Transverse colon (tissue), 4 donors: ENCODE results near the gene RPE.

ENCODE experiments used
- EP300 ChIP-seq: sonication (generic); formaldehyde crosslinking; IDR thresholded peaks from one replicate; pipeline ENCODE4 v1.6.1; 2017; ENCODE audit warnings: antibody characterized with exemption, low read depth
- POLR2A ChIP-seq: fragments of 450-650 bp; IDR thresholded peaks from one replicate; pipeline ENCODE4 v1.6.1; 2016; ENCODE audit warnings: antibody characterized with exemption, mild to moderate bottlenecking, moderate library complexity
- POLR2AphosphoS5 ChIP-seq, 3 donors: sonication (generic); formaldehyde crosslinking; IDR thresholded peaks; one replicate each; pipeline ENCODE4 v1.6.1; 2016; ENCODE audit warnings: antibody characterized with exemption in 3 of 3
- TF ChIP-seq, protein P1 (sequence below), 5 experiments: fragments of 200-600 bp in 3 of 5; fragments of 450-650 bp in 2 of 5; sonication (generic) in 3 of 5; IDR thresholded peaks; 1 replicate in 2 of 5; 2 replicates in 3 of 5; pipeline ENCODE4 v1.5.1; 2016 to 2017; ENCODE audit warnings: antibody characterized with exemption in 5 of 5, inconsistent platforms in 3 of 5, mild to moderate bottlenecking in 2 of 5, moderate library complexity in 1 of 5

- TF ChIP-seq, protein P1, sequence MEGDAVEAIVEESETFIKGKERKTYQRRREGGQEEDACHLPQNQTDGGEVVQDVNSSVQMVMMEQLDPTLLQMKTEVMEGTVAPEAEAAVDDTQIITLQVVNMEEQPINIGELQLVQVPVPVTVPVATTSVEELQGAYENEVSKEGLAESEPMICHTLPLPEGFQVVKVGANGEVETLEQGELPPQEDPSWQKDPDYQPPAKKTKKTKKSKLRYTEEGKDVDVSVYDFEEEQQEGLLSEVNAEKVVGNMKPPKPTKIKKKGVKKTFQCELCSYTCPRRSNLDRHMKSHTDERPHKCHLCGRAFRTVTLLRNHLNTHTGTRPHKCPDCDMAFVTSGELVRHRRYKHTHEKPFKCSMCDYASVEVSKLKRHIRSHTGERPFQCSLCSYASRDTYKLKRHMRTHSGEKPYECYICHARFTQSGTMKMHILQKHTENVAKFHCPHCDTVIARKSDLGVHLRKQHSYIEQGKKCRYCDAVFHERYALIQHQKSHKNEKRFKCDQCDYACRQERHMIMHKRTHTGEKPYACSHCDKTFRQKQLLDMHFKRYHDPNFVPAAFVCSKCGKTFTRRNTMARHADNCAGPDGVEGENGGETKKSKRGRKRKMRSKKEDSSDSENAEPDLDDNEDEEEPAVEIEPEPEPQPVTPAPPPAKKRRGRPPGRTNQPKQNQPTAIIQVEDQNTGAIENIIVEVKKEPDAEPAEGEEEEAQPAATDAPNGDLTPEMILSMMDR (IDR thresholded peaks at IDR 0.05) = no peak
- TF ChIP-seq POLR2A (no peak), EP300 (no peak), POLR2AphosphoS5 (IDR thresholded peaks at IDR 0.05) (no peak)
Observed at GRCh38 chr2:210009126-210009525, 6.7 kb downstream of the RPE start.
